HEK293 (cell line): ENCODE data around the gene MZB1.

Experiments used
- FEZF1 ChIP-seq: fragments of 450-650 bp; formaldehyde crosslinking; IDR thresholded peaks from 2 replicates; pipeline ENCODE4 v1.5.1; 2016; ENCODE audit warnings: missing biosample characterization, missing genetic modification characterization
- SP3 ChIP-seq: fragments of 450-650 bp; formaldehyde crosslinking; IDR thresholded peaks from 2 replicates; pipeline ENCODE4 v1.5.1; 2016; ENCODE audit warnings: missing biosample characterization, missing genetic modification characterization
- SP7 ChIP-seq: fragments of 450-650 bp; formaldehyde crosslinking; IDR thresholded peaks from 2 replicates; pipeline ENCODE4 v1.5.1; 2016; ENCODE audit warnings: missing biosample characterization, missing genetic modification characterization
- YY2 ChIP-seq: fragments of 450-650 bp; formaldehyde crosslinking; IDR thresholded peaks from 2 replicates; pipeline ENCODE4 v1.5.1; 2016; ENCODE audit warnings: missing biosample characterization, missing genetic modification characterization
- ZBTB17 ChIP-seq: fragments of 450-650 bp; formaldehyde crosslinking; IDR thresholded peaks from 2 replicates; pipeline ENCODE4 v1.5.1; 2016; ENCODE audit warnings: missing biosample characterization, missing genetic modification characterization
- ZBTB21 ChIP-seq: fragments of 450-650 bp; formaldehyde crosslinking; IDR thresholded peaks from 2 replicates; pipeline ENCODE4 v1.5.1; 2017; ENCODE audit warnings: missing biosample characterization, missing genetic modification characterization
- ZBTB7A ChIP-seq: fragments of 450-650 bp; formaldehyde crosslinking; IDR thresholded peaks from 2 replicates; pipeline ENCODE4 v1.5.1; 2016; ENCODE audit warnings: low read depth, missing biosample characterization, missing genetic modification characterization
- ZIC2 ChIP-seq: fragments of 450-650 bp; formaldehyde crosslinking; IDR thresholded peaks from 2 replicates; pipeline ENCODE4 v1.5.1; 2016; ENCODE audit warnings: missing biosample characterization, missing genetic modification characterization
- ZNF114 ChIP-seq: fragments of 450-650 bp; formaldehyde crosslinking; IDR thresholded peaks from 2 replicates; pipeline ENCODE4 v1.5.0; 2017; ENCODE audit warnings: missing biosample characterization, missing genetic modification characterization
- ZNF324 ChIP-seq: fragments of 450-650 bp; formaldehyde crosslinking; IDR thresholded peaks from 2 replicates; pipeline ENCODE4 v1.5.1; 2016; ENCODE audit warnings: missing biosample characterization, missing genetic modification characterization
- ZNF335 ChIP-seq: fragments of 450-650 bp; formaldehyde crosslinking; conservative IDR thresholded peaks from 2 replicates; pipeline ENCODE4 v1.5.1; 2016; ENCODE audit warnings: missing biosample characterization, missing genetic modification characterization
- ZNF529 ChIP-seq: fragments of 450-650 bp; formaldehyde crosslinking; IDR thresholded peaks from 2 replicates; pipeline ENCODE4 v1.5.1; 2017; ENCODE audit warnings: missing genetic modification characterization, missing biosample characterization; ENCODE audit not compliant: insufficient replicate concordance
- ZNF544 ChIP-seq: fragments of 450-650 bp; formaldehyde crosslinking; IDR thresholded peaks from 2 replicates; pipeline ENCODE4 v1.5.0; 2017; ENCODE audit warnings: missing biosample characterization, missing genetic modification characterization
- ZNF548 ChIP-seq: fragments of 450-650 bp; formaldehyde crosslinking; IDR thresholded peaks from 2 replicates; pipeline ENCODE4 v1.5.1; 2016; ENCODE audit warnings: missing biosample characterization, missing genetic modification characterization
- ZNF549 ChIP-seq: fragments of 450-650 bp; IDR thresholded peaks from 2 replicates; pipeline ENCODE4 v1.5.1; 2018; ENCODE audit warnings: missing biosample characterization, missing genetic modification characterization, mild to moderate bottlenecking, inconsistent platforms, moderate library complexity
- ZNF571 ChIP-seq: fragments of 450-650 bp; formaldehyde crosslinking; IDR thresholded peaks from 2 replicates; pipeline ENCODE4 v1.5.0; 2017; ENCODE audit warnings: missing biosample characterization, missing genetic modification characterization
- ZNF600 ChIP-seq: fragments of 450-650 bp; formaldehyde crosslinking; IDR thresholded peaks from 2 replicates; pipeline ENCODE4 v1.5.1; 2016; ENCODE audit warnings: missing biosample characterization, missing genetic modification characterization
- ZNF610 ChIP-seq: fragments of 450-650 bp; formaldehyde crosslinking; IDR thresholded peaks from 2 replicates; pipeline ENCODE4 v1.5.1; 2016; ENCODE audit warnings: missing biosample characterization, missing genetic modification characterization, borderline replicate concordance
- ZNF629 ChIP-seq: fragments of 450-650 bp; formaldehyde crosslinking; IDR thresholded peaks from 2 replicates; pipeline ENCODE4 v1.5.1; 2017; ENCODE audit warnings: missing biosample characterization, missing genetic modification characterization
- ZNF747 ChIP-seq: fragments of 450-650 bp; formaldehyde crosslinking; IDR thresholded peaks from 2 replicates; pipeline ENCODE4 v1.5.1; 2016; ENCODE audit warnings: missing biosample characterization, missing genetic modification characterization
- ZNF768 ChIP-seq: fragments of 450-650 bp; formaldehyde crosslinking; IDR thresholded peaks from 2 replicates; pipeline ENCODE4 v1.5.1; 2018; ENCODE audit warnings: missing biosample characterization, mild to moderate bottlenecking, missing genetic modification characterization
- ZNF843 ChIP-seq: fragments of 450-650 bp; formaldehyde crosslinking; IDR thresholded peaks from 2 replicates; pipeline ENCODE4 v1.5.1; 2016; ENCODE audit warnings: missing biosample characterization, missing genetic modification characterization
- ZSCAN30 ChIP-seq: fragments of 450-650 bp; IDR thresholded peaks from 2 replicates; pipeline ENCODE4 v1.5.1; 2018; ENCODE audit warnings: missing biosample characterization, mild to moderate bottlenecking, missing genetic modification characterization, moderate library complexity
- TF ChIP-seq, protein P1 (sequence below): IDR thresholded peaks from 2 replicates; pipeline ENCODE4 v1.6.1; 2011; ENCODE audit warnings: mild to moderate bottlenecking, low read depth, low read length, borderline replicate concordance
- TF ChIP-seq, protein P2 (sequence below): fragments of 450-650 bp; formaldehyde crosslinking; IDR thresholded peaks from 2 replicates; pipeline ENCODE4 v1.5.1; 2016; ENCODE audit warnings: missing biosample characterization, missing genetic modification characterization
- TF ChIP-seq, protein P3 (sequence below): fragments of 450-650 bp; formaldehyde crosslinking; optimal IDR thresholded peaks from 2 replicates; pipeline ENCODE3; 2016; ENCODE audit warnings: missing biosample characterization, mild to moderate bottlenecking, missing genetic modification characterization
- TF ChIP-seq, protein P4 (sequence below): fragments of 450-650 bp; formaldehyde crosslinking; IDR thresholded peaks from 2 replicates; pipeline ENCODE4; 2016; ENCODE audit warnings: missing biosample characterization, missing genetic modification characterization
- TF ChIP-seq, protein P5 (sequence below): fragments of 450-650 bp; formaldehyde crosslinking; IDR thresholded peaks from 2 replicates; pipeline ENCODE4 v1.5.1; 2017; ENCODE audit warnings: missing biosample characterization, missing genetic modification characterization
- TF ChIP-seq, protein P6 (sequence below): fragments of 450-650 bp; formaldehyde crosslinking; conservative IDR thresholded peaks from 2 replicates; pipeline ENCODE4 v1.5.1; 2016; ENCODE audit warnings: low read depth, missing biosample characterization, missing genetic modification characterization
- TF ChIP-seq, protein P7 (sequence below): fragments of 450-650 bp; formaldehyde crosslinking; IDR thresholded peaks from 2 replicates; pipeline ENCODE4 v1.5.1; 2016; ENCODE audit warnings: missing biosample characterization, missing genetic modification characterization

The MZB1 gene

DNA sequence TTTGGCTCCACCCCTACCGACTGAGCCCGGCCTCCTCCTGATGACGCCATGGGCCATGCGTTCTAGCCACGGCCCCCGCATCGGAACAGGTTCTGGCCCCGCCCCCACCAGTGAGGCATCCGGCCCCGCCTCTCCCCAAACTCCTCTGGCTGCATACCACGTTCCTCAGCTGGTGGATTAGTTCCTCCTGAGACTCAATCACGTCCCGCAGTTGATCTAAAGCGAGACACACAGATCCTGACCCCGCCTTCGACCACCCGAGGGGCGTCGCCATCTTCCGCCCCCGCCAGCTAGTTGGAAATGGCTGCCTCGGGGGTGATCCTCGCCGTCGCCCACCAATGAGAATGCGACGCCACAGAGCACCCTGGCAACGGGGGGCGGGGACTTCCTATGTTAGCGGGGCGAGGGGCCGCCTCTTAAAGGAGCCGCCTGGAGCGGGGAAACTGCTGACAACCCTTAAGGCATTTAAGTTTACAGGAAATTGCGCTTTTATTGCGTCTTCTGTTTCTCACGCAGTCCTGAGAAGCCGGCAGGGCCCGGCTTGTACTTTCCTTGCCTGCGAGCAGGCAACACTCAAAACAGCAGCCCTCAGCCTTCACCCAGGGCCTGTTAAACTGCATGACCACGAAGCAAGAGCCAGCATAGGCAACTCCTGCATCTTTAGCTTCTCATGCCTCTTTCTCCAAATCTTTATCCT lies 14.2 kb upstream of the MZB1 start, which contains the start of gene SPATA24 (continued):
- TF ChIP-seq, protein P1, sequence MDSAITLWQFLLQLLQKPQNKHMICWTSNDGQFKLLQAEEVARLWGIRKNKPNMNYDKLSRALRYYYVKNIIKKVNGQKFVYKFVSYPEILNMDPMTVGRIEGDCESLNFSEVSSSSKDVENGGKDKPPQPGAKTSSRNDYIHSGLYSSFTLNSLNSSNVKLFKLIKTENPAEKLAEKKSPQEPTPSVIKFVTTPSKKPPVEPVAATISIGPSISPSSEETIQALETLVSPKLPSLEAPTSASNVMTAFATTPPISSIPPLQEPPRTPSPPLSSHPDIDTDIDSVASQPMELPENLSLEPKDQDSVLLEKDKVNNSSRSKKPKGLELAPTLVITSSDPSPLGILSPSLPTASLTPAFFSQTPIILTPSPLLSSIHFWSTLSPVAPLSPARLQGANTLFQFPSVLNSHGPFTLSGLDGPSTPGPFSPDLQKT = no peak
- TF ChIP-seq ZNF529 (tag by site-specific recombination) (no peak), ZNF747 (tag by site-specific recombination) (no peak), ZNF768 (no peak), YY2 (peak; percentile 96), SP7 (tag by site-specific recombination) (peak; percentile 86), ZSCAN30 (tag by site-specific recombination) (0 out of 2 replicates have a peak, but pooled peaks have one; percentile 31), ZNF629 (tag by site-specific recombination) (peak; percentile 99), ZBTB17 (peak; percentile 96), ZNF544 (tag by site-specific recombination) (no peak), ZNF324 (peak; percentile 31; the same call in 1 of the 2 replicates), ZNF549 (tag by site-specific recombination) (no peak), ZBTB7A (tag by site-specific recombination) (peak; percentile 98), FEZF1 (tag by site-specific recombination) (peak; percentile 87), ZIC2 (tag by site-specific recombination) (peak; percentile 83), ZBTB21 (peak; percentile 97), ZNF843 (0 out of 2 replicates have a peak, but pooled peaks have one; percentile 57), SP3 (tag by site-specific recombination) (peak; percentile 99), ZNF548 (tag by site-specific recombination) (no peak), ZNF571 (tag by site-specific recombination) (no peak), ZNF335 (peak; percentile 85), ZNF600 (tag by site-specific recombination) (peak; percentile 70), ZNF114 (no peak), ZNF610 (0 out of 2 replicates have a peak, but pooled peaks have one; percentile 18)
- TF ChIP-seq, protein P2, sequence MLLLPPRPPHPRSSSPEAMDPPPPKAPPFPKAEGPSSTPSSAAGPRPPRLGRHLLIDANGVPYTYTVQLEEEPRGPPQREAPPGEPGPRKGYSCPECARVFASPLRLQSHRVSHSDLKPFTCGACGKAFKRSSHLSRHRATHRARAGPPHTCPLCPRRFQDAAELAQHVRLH (tag by site-specific recombination) = no peak
- TF ChIP-seq, protein P3, sequence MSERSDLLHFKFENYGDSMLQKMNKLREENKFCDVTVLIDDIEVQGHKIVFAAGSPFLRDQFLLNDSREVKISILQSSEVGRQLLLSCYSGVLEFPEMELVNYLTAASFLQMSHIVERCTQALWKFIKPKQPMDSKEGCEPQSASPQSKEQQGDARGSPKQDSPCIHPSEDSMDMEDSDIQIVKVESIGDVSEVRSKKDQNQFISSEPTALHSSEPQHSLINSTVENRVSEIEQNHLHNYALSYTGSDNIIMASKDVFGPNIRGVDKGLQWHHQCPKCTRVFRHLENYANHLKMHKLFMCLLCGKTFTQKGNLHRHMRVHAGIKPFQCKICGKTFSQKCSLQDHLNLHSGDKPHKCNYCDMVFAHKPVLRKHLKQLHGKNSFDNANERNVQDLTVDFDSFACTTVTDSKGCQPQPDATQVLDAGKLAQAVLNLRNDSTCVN (tag by site-specific recombination) = peak; percentile 1
- TF ChIP-seq, protein P4, sequence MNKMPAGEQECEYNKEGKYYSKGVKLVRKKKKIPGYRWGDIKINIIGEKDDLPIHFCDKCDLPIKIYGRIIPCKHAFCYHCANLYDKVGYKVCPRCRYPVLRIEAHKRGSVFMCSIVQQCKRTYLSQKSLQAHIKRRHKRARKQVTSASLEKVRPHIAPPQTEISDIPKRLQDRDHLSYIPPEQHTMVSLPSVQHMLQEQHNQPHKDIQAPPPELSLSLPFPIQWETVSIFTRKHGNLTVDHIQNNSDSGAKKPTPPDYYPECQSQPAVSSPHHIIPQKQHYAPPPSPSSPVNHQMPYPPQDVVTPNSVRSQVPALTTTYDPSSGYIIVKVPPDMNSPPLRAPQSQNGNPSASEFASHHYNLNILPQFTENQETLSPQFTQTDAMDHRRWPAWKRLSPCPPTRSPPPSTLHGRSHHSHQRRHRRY (tag by site-specific recombination) = no peak
- TF ChIP-seq, protein P5, sequence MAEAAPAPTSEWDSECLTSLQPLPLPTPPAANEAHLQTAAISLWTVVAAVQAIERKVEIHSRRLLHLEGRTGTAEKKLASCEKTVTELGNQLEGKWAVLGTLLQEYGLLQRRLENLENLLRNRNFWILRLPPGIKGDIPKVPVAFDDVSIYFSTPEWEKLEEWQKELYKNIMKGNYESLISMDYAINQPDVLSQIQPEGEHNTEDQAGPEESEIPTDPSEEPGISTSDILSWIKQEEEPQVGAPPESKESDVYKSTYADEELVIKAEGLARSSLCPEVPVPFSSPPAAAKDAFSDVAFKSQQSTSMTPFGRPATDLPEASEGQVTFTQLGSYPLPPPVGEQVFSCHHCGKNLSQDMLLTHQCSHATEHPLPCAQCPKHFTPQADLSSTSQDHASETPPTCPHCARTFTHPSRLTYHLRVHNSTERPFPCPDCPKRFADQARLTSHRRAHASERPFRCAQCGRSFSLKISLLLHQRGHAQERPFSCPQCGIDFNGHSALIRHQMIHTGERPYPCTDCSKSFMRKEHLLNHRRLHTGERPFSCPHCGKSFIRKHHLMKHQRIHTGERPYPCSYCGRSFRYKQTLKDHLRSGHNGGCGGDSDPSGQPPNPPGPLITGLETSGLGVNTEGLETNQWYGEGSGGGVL (tag by site-specific recombination) = no peak
- TF ChIP-seq, protein P6, sequence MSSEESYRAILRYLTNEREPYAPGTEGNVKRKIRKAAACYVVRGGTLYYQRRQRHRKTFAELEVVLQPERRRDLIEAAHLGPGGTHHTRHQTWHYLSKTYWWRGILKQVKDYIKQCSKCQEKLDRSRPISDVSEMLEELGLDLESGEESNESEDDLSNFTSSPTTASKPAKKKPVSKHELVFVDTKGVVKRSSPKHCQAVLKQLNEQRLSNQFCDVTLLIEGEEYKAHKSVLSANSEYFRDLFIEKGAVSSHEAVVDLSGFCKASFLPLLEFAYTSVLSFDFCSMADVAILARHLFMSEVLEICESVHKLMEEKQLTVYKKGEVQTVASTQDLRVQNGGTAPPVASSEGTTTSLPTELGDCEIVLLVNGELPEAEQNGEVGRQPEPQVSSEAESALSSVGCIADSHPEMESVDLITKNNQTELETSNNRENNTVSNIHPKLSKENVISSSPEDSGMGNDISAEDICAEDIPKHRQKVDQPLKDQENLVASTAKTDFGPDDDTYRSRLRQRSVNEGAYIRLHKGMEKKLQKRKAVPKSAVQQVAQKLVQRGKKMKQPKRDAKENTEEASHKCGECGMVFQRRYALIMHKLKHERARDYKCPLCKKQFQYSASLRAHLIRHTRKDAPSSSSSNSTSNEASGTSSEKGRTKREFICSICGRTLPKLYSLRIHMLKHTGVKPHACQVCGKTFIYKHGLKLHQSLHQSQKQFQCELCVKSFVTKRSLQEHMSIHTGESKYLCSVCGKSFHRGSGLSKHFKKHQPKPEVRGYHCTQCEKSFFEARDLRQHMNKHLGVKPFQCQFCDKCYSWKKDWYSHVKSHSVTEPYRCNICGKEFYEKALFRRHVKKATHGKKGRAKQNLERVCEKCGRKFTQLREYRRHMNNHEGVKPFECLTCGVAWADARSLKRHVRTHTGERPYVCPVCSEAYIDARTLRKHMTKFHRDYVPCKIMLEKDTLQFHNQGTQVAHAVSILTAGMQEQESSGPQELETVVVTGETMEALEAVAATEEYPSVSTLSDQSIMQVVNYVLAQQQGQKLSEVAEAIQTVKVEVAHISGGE (tag by site-specific recombination) = 0 out of 2 replicates have a peak, but pooled peaks have one; percentile 7
- TF ChIP-seq, protein P7, sequence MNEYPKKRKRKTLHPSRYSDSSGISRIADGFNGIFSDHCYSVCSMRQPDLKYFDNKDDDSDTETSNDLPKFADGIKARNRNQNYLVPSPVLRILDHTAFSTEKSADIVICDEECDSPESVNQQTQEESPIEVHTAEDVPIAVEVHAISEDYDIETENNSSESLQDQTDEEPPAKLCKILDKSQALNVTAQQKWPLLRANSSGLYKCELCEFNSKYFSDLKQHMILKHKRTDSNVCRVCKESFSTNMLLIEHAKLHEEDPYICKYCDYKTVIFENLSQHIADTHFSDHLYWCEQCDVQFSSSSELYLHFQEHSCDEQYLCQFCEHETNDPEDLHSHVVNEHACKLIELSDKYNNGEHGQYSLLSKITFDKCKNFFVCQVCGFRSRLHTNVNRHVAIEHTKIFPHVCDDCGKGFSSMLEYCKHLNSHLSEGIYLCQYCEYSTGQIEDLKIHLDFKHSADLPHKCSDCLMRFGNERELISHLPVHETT = peak; percentile 84
